H9 (cell line): ENCODE results near the gene FAM78B. TPM values are rescaled to one million over a fixed set of nuclear protein-coding genes. Genes with fewer than 3 reads are reported as not detected.

Source experiments
- DNase-seq: peaks from one replicate; pipeline ENCODE4 v3.0.0-alpha.2; 2017
- H2AFZ ChIP-seq: one replicate; pipeline ENCODE4 v1.6.1; 2013; ENCODE audit warnings: mild to moderate bottlenecking, low read length, control low read depth, moderate library complexity
- H2AK5ac ChIP-seq: 2 replicates; pipeline ENCODE4 v1.6.1; 2013; ENCODE audit warnings: low read length, control low read depth, mixed read lengths; ENCODE audit not compliant: insufficient read length
- H2BK120ac ChIP-seq: one replicate; pipeline ENCODE4 v1.6.1; 2013; ENCODE audit warnings: low read depth, mild to moderate bottlenecking, low read length, control low read depth, inconsistent platforms; ENCODE audit not compliant: poor library complexity, severe bottlenecking
- H2BK12ac ChIP-seq: 2 replicates; pipeline ENCODE4 v1.6.1; 2013; ENCODE audit warnings: low read length, control low read depth, mixed read lengths, low read depth; ENCODE audit not compliant: insufficient read length
- H2BK15ac ChIP-seq: 2 replicates; pipeline ENCODE4 v1.6.1; 2013; ENCODE audit warnings: low read depth, low read length, control low read depth
- H2BK20ac ChIP-seq: one replicate; pipeline ENCODE4 v1.6.1; 2013; ENCODE audit warnings: low read depth, mild to moderate bottlenecking, low read length, control low read depth, inconsistent platforms; ENCODE audit not compliant: poor library complexity, severe bottlenecking
- H2BK5ac ChIP-seq: 2 replicates; pipeline ENCODE4 v1.6.1; 2013; ENCODE audit warnings: low read length, control low read depth, mixed read lengths; ENCODE audit not compliant: insufficient read length
- H3K14ac ChIP-seq: 2 replicates; pipeline ENCODE4 v1.6.1; 2013; ENCODE audit warnings: low read length, control low read depth; ENCODE audit not compliant: insufficient read depth
- H3K18ac ChIP-seq: 2 replicates; pipeline ENCODE4 v1.6.1; 2013; ENCODE audit warnings: low read depth, mild to moderate bottlenecking, mixed read lengths, low read length, control low read depth; ENCODE audit not compliant: insufficient read length
- H3K23ac ChIP-seq: 2 replicates; pipeline ENCODE4 v1.6.1; 2013; ENCODE audit warnings: low read length, control low read depth, mixed read lengths, low read depth; ENCODE audit not compliant: insufficient read length
- H3K23me2 ChIP-seq: 2 replicates; pipeline ENCODE4 v1.6.1; 2013; ENCODE audit warnings: low read depth, mild to moderate bottlenecking, mixed read lengths, low read length, control low read depth; ENCODE audit not compliant: insufficient read length, poor library complexity, severe bottlenecking
- H3K27ac ChIP-seq: 2 replicates; pipeline ENCODE4 v1.5.1; 2013; ENCODE audit warnings: low read length, control low read depth, mixed read lengths, low read depth; ENCODE audit not compliant: insufficient read length
- H3K27me3 ChIP-seq: 2 replicates; pipeline ENCODE4 v1.6.1; 2013; ENCODE audit warnings: low read length, control low read depth, inconsistent platforms; ENCODE audit not compliant: insufficient read depth
- H3K4ac ChIP-seq: 2 replicates; pipeline ENCODE4 v1.6.1; 2013; ENCODE audit warnings: low read depth, mild to moderate bottlenecking, control low read depth, inconsistent platforms, low read length, moderate library complexity
- H3K4me1 ChIP-seq: 2 replicates; pipeline ENCODE4 v1.6.1; 2013; ENCODE audit warnings: low read length, control low read depth, inconsistent platforms; ENCODE audit not compliant: insufficient read depth
- H3K4me2 ChIP-seq: 2 replicates; pipeline ENCODE4 v1.6.1; 2013; ENCODE audit warnings: low read length, control low read depth, mixed read lengths; ENCODE audit not compliant: insufficient read length, insufficient read depth
- H3K56ac ChIP-seq: 2 replicates; pipeline ENCODE4 v1.6.1; 2013; ENCODE audit warnings: low read depth, mild to moderate bottlenecking, mixed read lengths, low read length, control low read depth; ENCODE audit not compliant: insufficient read length
- H3K79me1 ChIP-seq: 2 replicates; pipeline ENCODE4 v1.6.1; 2013; ENCODE audit warnings: low read depth, mild to moderate bottlenecking, moderate library complexity, low read length, control low read depth, inconsistent platforms; ENCODE audit not compliant: insufficient read depth, poor library complexity, severe bottlenecking
- H3K79me2 ChIP-seq: 2 replicates; pipeline ENCODE4 v1.6.1; 2013; ENCODE audit warnings: low read length, control low read depth, inconsistent platforms; ENCODE audit not compliant: insufficient read depth
- H3K9ac ChIP-seq: 2 replicates; pipeline ENCODE4 v1.6.1; 2013; ENCODE audit warnings: low read length, control low read depth, mixed read lengths; ENCODE audit not compliant: insufficient read length; ENCODE audit errors: extremely low read depth
- H3K9me3 ChIP-seq: one replicate; pipeline ENCODE4 v1.6.1; 2013; ENCODE audit warnings: low read depth, low read length, inconsistent platforms; ENCODE audit not compliant: control insufficient read depth
- H3T11ph ChIP-seq: one replicate; pipeline ENCODE4 v1.6.1; 2013; ENCODE audit warnings: mild to moderate bottlenecking, low read length, control low read depth, inconsistent platforms
- H4K20me1 ChIP-seq: one replicate; pipeline ENCODE4 v1.6.1; 2013; ENCODE audit not compliant: control insufficient read depth, insufficient read length, insufficient read depth
- H4K5ac ChIP-seq: 2 replicates; pipeline ENCODE4 v1.6.1; 2013; ENCODE audit warnings: low read depth, mild to moderate bottlenecking, mixed read lengths, low read length, control low read depth; ENCODE audit not compliant: insufficient read length
- H4K8ac ChIP-seq: replicated peaks from 2 replicates; pipeline ENCODE4 v1.6.1; 2013; ENCODE audit warnings: low read length, control low read depth, mixed read lengths, low read depth; ENCODE audit not compliant: insufficient read length
- H4K91ac ChIP-seq: 2 replicates; pipeline ENCODE4 v1.6.1; 2013; ENCODE audit warnings: low read depth, mild to moderate bottlenecking, moderate library complexity, mixed read lengths, low read length, control low read depth; ENCODE audit not compliant: insufficient read length
- H3K27ac Mint-ChIP-seq, 3 experiments: 2 replicates in 2 of 3; 3 replicates in 1 of 3; pipeline ENCODE4 v1.8.0; 2020 to 2021; ENCODE audit warnings: mixed read lengths in 3 of 3, mild to moderate bottlenecking in 1 of 3, moderate library complexity in 1 of 3
- H3K27me3 Mint-ChIP-seq: 2 replicates; pipeline ENCODE4 v1.8.0; 2021; ENCODE audit warnings: low read depth, mild to moderate bottlenecking, moderate library complexity, mixed read lengths
- H3K36me3 Mint-ChIP-seq, 3 experiments: 2 replicates in 2 of 3; 3 replicates in 1 of 3; pipeline ENCODE4 v1.8.0; 2020 to 2021; ENCODE audit warnings: low read depth in 3 of 3, mixed read lengths in 3 of 3; ENCODE audit not compliant: insufficient read depth in 1 of 3
- H3K4me1 Mint-ChIP-seq, 2 experiments: 2 replicates each; pipeline ENCODE4 v1.8.0; 2020; ENCODE audit warnings: mixed read lengths in 2 of 2
- H3K4me3 Mint-ChIP-seq, 2 experiments: 2 replicates in 1 of 2; 3 replicates in 1 of 2; pipeline ENCODE4 v1.8.0; 2020 to 2021; ENCODE audit warnings: mild to moderate bottlenecking in 2 of 2, mixed read lengths in 2 of 2, moderate library complexity in 1 of 2
- H3K9me3 Mint-ChIP-seq, 2 experiments: 2 replicates in 1 of 2; 3 replicates in 1 of 2; pipeline ENCODE4 v1.8.0; 2020; ENCODE audit warnings: mild to moderate bottlenecking in 2 of 2, mixed read lengths in 2 of 2, moderate library complexity in 1 of 2
- WGBS: extraction: QIAGEN DNeasy Blood & Tissue Kit; methylation state at CpG from one replicate; pipeline ENCODE4 v1.1.7; 2013; ENCODE audit warnings: missing lambda C conversion rate, low lambda C conversion rate, mixed read lengths; ENCODE audit not compliant: insufficient read length; ENCODE audit errors: extremely low coverage; 5-methylcytosine and 5-hydroxymethylcytosine counted together
- total RNA-seq: library from RNA; stranded (reverse); gene quantifications from 2 replicates; pipeline ENCODE4 v1.2.1, GENCODE V29; 2021
- TF ChIP-seq, protein P1 (sequence below): fragments of 200-600 bp; sonication (generic); conservative IDR thresholded peaks from 3 replicates; pipeline ENCODE4 v1.8.0; 2021; ENCODE audit warnings: antibody characterized with exemption, mild to moderate bottlenecking

Gene FAM78B
- total RNA-seq, 1 experiment from 2014 or later: 2.3 TPM

DNA sequence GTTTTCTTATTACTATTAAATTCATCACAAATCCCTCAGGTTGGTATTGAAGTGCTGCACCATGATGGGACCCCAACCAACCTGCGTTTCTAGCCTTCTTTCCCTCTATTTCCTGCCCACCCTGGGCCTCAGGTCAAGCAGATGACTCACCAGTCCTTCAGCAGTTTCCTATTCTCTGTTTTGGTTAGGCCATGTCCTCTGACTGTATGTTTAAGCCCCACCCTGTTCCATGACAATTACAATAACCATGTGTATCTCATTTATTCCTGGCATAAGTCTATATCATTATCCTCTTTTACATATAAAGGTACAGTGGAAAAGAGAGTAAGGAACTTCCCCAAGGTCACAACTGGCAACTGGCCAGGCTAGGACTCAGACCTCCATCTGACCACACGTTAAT lies 5.3 kb upstream of the FAM78B start:
- DNase-seq: no peak
- Histone ChIP-seq H3K4ac (no peak overlapping the region), H2BK120ac (no peak overlapping the region), H3K23me2 (no peaks in the 10 kb centered on the region), H4K5ac (no peak overlapping the region), H3K4me1 (peaks cover 10% of the 10 kb centered on the region), H3K23ac (no peak overlapping the region), H3K9me3 (no peaks in the 10 kb centered on the region), H2AK5ac (no peak overlapping the region), H3K79me2 (no peaks in the 10 kb centered on the region), H4K20me1 (no peaks in the 10 kb centered on the region), H3K79me1 (no peaks in the 10 kb centered on the region), H3K27me3 (no peaks in the 10 kb centered on the region), H3K14ac (no peak overlapping the region), H3K18ac (no peak overlapping the region), H2AFZ (no peak overlapping the region), H2BK15ac (no peak overlapping the region), H3T11ph (no peak overlapping the region), H2BK20ac (no peak overlapping the region), H3K4me2 (no peak overlapping the region), H3K56ac (no peak overlapping the region), H3K9ac (no peak overlapping the region), H3K27ac (no peak overlapping the region), H4K91ac (no peak overlapping the region), H2BK12ac (no peak overlapping the region), H2BK5ac (no peak overlapping the region), H4K8ac (no peak overlapping the region)
- Mint-ChIP-seq H3K36me3 (no peaks in the 10 kb centered on the region), H3K27me3 (peaks cover 24% of the 10 kb centered on the region), H3K4me3 (no peak overlapping the region), H3K9me3 (no peaks in the 10 kb centered on the region; a peak in 1 of 5 replicates), H3K27ac (no peak overlapping the region), H3K4me1 (peaks cover 23 to 25% of the 10 kb centered on the region in 2 experiments)
- TF ChIP-seq, protein P1, sequence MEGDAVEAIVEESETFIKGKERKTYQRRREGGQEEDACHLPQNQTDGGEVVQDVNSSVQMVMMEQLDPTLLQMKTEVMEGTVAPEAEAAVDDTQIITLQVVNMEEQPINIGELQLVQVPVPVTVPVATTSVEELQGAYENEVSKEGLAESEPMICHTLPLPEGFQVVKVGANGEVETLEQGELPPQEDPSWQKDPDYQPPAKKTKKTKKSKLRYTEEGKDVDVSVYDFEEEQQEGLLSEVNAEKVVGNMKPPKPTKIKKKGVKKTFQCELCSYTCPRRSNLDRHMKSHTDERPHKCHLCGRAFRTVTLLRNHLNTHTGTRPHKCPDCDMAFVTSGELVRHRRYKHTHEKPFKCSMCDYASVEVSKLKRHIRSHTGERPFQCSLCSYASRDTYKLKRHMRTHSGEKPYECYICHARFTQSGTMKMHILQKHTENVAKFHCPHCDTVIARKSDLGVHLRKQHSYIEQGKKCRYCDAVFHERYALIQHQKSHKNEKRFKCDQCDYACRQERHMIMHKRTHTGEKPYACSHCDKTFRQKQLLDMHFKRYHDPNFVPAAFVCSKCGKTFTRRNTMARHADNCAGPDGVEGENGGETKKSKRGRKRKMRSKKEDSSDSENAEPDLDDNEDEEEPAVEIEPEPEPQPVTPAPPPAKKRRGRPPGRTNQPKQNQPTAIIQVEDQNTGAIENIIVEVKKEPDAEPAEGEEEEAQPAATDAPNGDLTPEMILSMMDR: no peak
- no CpG with 5 or more reads among the region's 2 CpGs for WGBS
